Left kidney (tissue), 2 donors: ENCODE data around the gene GMEB2. TPM values are rescaled to one million over a fixed set of nuclear protein-coding genes. Genes with fewer than 3 reads are reported as not detected.
A peak's percentile ranks its signal among the peaks of the same experiment; 100 is the strongest.

ENCODE experiments used
- DNase-seq: peaks from one replicate; pipeline ENCODE4 v3.0.0-alpha.2; 2013
- polyA plus RNA-seq: library from polyadenylated mRNA; unstranded; fragments of 120-200 nt; gene quantifications from one replicate; pipeline ENCODE4 v1.2.1, GENCODE V29; 2013; ENCODE audit not compliant: insufficient read length

Gene GMEB2
- polyA plus RNA-seq, 1 donor, result 10.7 TPM

- DNase-seq, result no peak
These were observed 36.4 kb downstream of the GMEB2 start for GRCh38 chr20:63590218-63591146.

GRCh38 chr20:63589261-63590217 is 37.4 kb downstream of the GMEB2 start:
- DNase-seq, result no peak

GRCh38 chr20:63588641-63589041 is 38.3 kb downstream of the GMEB2 start:
- DNase-seq, result no peak

GRCh38 chr20:63587776-63588591 is 38.9 kb downstream of the GMEB2 start:
- DNase-seq, result no peak

- no peak for DNase-seq
These were observed 39.6 kb downstream of the GMEB2 start for GRCh38 chr20:63587256-63587655.

- DNase-seq, result no peak
These were observed 40.1 kb downstream of the GMEB2 start for GRCh38 chr20:63586797-63587196.

GRCh38 chr20:63585616-63586565 is 41.0 kb downstream of the GMEB2 start:
- DNase-seq, result no peak

- no peak for DNase-seq
These were observed 44.4 kb downstream of the GMEB2 start for GRCh38 chr20:63582382-63583063.

- peak; percentile 36 for DNase-seq
These were observed 46.0 kb downstream of the GMEB2 start for GRCh38 chr20:63580796-63581461.

- DNase-seq, result no peak
These were observed 47.7 kb downstream of the GMEB2 start for GRCh38 chr20:63579017-63579694.

GRCh38 chr20:63578224-63579016 is 48.5 kb downstream of the GMEB2 start:
- no peak for DNase-seq

- no peak for DNase-seq
These were observed 49.5 kb downstream of the GMEB2 start for GRCh38 chr20:63577317-63577894.

GRCh38 chr20:63576311-63576710 is 50.6 kb downstream of the GMEB2 start:
- DNase-seq, result no peak

- no peak for DNase-seq
These were observed 51.8 kb downstream of the GMEB2 start for GRCh38 chr20:63574829-63575743.

- DNase-seq, result peak; percentile 55
These were observed 52.6 kb downstream of the GMEB2 start, which contains the start of gene HELZ2 for GRCh38 chr20:63574156-63574828. Gene HELZ2, minus strand, starts transcription at chr20:63574239. Its CDS starts 1,854 bp downstream, at chr20:63572385.

- no peak for DNase-seq
These were observed 53.2 kb downstream of the GMEB2 start for GRCh38 chr20:63573647-63574131.
